ENCODE results near the gene HMGB4.

The HMGB4 gene

GRCh38 chr1:33875862-33876261, 12.0 kb downstream of the HMGB4 start:
- POLR2A ChIA-PET = no interaction called here
- DNase-seq (ENCODE audit: extremely low spot score) = no peak
- CTCF ChIA-PET = no interaction called here
- TF ChIP-seq LEF1 (IDR thresholded peaks at IDR 0.05; ENCODE audit: borderline replicate concordance) (no peak), SP1 (IDR thresholded peaks at IDR 0.05) (no peak), SUZ12 (IDR thresholded peaks at IDR 0.05) (no peak), TARDBP (IDR thresholded peaks at IDR 0.05) (no peak), CTBP1 (IDR thresholded peaks at IDR 0.05; ENCODE audit: borderline replicate concordance) (no peak), ARNT (IDR thresholded peaks at IDR 0.05) (no peak), FOXA1 (IDR thresholded peaks at IDR 0.05) (no peak), FOXK2 (IDR thresholded peaks at IDR 0.05) (no peak), L3MBTL2 (conservative IDR thresholded peaks at IDR 0.05) (no peak), ZNF384 (IDR thresholded peaks at IDR 0.05) (no peak), NFRKB (IDR thresholded peaks at IDR 0.05) (no peak), FOXM1 (IDR thresholded peaks at IDR 0.05; ENCODE audit: borderline replicate concordance) (no peak)
- TF ChIP-seq, protein P1, sequence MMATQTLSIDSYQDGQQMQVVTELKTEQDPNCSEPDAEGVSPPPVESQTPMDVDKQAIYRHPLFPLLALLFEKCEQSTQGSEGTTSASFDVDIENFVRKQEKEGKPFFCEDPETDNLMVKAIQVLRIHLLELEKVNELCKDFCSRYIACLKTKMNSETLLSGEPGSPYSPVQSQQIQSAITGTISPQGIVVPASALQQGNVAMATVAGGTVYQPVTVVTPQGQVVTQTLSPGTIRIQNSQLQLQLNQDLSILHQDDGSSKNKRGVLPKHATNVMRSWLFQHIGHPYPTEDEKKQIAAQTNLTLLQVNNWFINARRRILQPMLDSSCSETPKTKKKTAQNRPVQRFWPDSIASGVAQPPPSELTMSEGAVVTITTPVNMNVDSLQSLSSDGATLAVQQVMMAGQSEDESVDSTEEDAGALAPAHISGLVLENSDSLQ (IDR thresholded peaks at IDR 0.05) = no peak

DNA sequence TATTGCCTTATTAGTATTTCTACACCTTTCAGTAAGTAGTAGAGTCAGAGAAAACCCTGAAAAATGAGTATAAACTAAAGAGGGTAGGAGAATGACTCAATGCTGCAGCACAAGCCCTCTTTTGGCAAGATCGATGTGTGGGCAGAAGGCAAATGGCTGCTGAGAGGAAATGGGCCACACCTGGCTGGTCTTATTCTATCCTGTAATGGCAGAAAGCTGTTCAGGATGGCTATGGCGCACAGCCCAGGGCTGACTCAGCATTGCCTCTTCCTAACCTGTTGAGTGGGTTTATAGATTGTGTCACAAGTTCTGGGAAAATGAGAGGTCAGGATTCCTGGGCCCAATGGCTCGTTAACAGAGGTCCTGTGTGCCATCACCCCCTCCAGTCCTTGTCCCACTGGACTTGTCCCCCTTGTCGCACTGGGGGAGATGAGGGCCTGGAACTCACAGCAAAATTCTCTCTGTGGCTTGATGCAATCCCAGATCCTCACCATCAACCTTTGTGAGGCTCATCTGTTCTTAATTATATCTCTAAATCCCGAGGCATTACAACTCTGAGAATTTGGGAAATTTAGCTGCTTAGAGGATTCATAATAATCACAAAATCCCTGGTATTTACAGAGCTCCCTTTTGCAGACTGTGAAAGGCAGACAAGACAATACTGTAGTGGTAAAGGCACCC, 13.2 kb downstream of the HMGB4 start:
- DNase-seq (ENCODE audit: extremely low spot score) = no peak
- ChIA-PET POLR2A (no interaction called here), CTCF (no interaction called here)
- TF ChIP-seq CTBP1 (IDR thresholded peaks at IDR 0.05; ENCODE audit: borderline replicate concordance) = no peak
- TF ChIP-seq L3MBTL2 (conservative IDR thresholded peaks at IDR 0.05) = no peak
- TF ChIP-seq FOXM1 (IDR thresholded peaks at IDR 0.05; ENCODE audit: borderline replicate concordance) = no peak
- TF ChIP-seq HDGF (IDR thresholded peaks at IDR 0.05; ENCODE audit: borderline replicate concordance) = no peak
- TF ChIP-seq SUZ12 (IDR thresholded peaks at IDR 0.05) = no peak
- no peak for TF ChIP-seq TARDBP (IDR thresholded peaks at IDR 0.05)

DNA sequence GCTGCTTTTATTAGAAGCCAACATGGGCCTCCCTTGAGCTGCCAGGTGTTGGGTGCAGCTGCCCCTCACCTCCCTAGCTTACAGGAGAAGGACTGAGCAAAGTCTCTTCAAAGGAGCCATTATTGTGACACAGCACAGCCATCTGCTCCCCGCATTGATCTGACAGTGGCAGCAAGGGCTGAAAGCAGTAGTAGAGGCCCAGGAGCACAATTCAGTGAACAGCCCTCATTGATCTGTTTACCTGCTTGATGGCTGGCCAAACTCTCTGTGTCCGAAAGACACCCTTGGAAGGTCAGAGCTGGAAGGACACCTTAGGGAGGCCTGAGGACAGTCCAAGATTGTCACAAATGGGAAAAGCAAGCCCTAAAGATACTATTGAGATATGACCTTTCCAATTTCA, 14.5 kb downstream of the HMGB4 start:
- ChIA-PET POLR2A (no interaction called here), CTCF (no interaction called here)
- no peak for TF ChIP-seq ARNT (IDR thresholded peaks at IDR 0.05)
- no peak for TF ChIP-seq LEF1 (IDR thresholded peaks at IDR 0.05; ENCODE audit: borderline replicate concordance)
- no peak for TF ChIP-seq FOXK2 (IDR thresholded peaks at IDR 0.05)
- TF ChIP-seq HDGF (IDR thresholded peaks at IDR 0.05; ENCODE audit: borderline replicate concordance) = no peak
- TF ChIP-seq FOXA1 (IDR thresholded peaks at IDR 0.05) = no peak
- no peak for TF ChIP-seq TARDBP (IDR thresholded peaks at IDR 0.05)
- DNase-seq (ENCODE audit: extremely low spot score) = no peak

DNA sequence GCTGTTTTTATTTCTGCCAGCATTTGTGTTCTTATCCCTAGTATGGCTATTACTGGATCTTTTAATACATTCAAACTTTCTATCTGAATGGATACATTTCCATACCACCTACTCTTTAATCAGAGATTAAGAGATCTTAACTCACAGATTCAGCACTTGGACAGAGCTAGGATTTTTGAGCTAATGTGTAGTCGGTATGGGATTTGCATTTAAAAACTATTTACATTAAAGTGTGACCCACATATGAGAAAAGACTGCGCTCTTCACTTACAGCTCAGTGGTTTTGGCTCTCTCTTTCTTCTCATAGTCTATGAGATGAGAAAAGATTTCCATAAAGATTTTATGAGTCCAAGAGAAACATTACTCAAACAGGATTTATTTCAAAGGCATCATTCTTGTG, 16.4 kb downstream of the HMGB4 start:
- TF ChIP-seq LEF1 (IDR thresholded peaks at IDR 0.05; ENCODE audit: borderline replicate concordance) (no peak), SUZ12 (IDR thresholded peaks at IDR 0.05) (no peak), NFRKB (IDR thresholded peaks at IDR 0.05) (no peak), ZNF384 (IDR thresholded peaks at IDR 0.05) (no peak), L3MBTL2 (conservative IDR thresholded peaks at IDR 0.05) (no peak)
- TF ChIP-seq, protein P1 (IDR thresholded peaks at IDR 0.05) = no peak

GRCh38 chr1:33886496-33886895, 22.6 kb downstream of the HMGB4 start:
- ChIA-PET POLR2A (no interaction called here), CTCF (no interaction called here)
- TF ChIP-seq L3MBTL2 (conservative IDR thresholded peaks at IDR 0.05) (no peak), CTBP1 (IDR thresholded peaks at IDR 0.05; ENCODE audit: borderline replicate concordance) (no peak)
- DNase-seq (ENCODE audit: extremely low spot score) = no peak

More for the DNA sequence above, 16.4 kb downstream of the HMGB4 start:
- CTCF ChIA-PET = no interaction called here
- no peak for DNase-seq (ENCODE audit: extremely low spot score)
- POLR2A ChIA-PET = no interaction called here

DNA sequence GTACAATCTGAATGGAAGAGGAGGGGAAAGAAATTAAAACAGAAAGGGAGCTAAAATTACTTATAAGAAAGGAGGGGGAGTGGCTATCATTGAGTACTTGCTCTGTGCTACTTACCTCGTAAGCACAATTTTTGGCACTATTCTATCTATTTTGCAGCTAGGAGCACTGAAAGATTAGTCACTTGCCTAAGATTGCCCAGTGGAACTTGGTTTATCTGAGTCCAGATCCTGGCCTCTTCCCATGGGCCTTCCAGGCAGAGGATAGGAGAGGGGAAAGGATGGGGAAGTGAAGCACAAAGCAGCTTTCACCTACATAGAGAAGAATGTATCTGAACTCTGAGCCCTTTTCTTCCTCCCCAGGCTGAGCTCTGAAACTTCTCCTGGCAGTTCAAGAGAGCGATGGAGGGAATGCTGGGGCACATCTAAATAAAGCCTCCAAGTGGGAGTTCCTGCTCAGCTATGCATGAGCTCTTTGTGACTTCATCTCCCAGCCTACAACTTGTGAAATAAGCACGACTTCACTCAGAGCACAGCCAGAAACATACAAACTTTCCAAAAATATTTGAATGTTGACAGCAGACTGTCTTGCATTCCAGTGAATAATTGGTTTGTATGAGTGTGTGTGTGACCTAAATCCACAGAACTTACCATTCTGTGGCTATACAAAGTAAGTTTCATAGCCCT, 29.4 kb downstream of the HMGB4 start:
- TF ChIP-seq SP1 (IDR thresholded peaks at IDR 0.05) (no peak), LEF1 (IDR thresholded peaks at IDR 0.05; ENCODE audit: borderline replicate concordance) (no peak), FOXK2 (IDR thresholded peaks at IDR 0.05) (no peak), TARDBP (IDR thresholded peaks at IDR 0.05) (no peak), SUZ12 (IDR thresholded peaks at IDR 0.05) (no peak), CTBP1 (IDR thresholded peaks at IDR 0.05; ENCODE audit: borderline replicate concordance) (no peak), FOXM1 (IDR thresholded peaks at IDR 0.05; ENCODE audit: borderline replicate concordance) (no peak), ELF4 (IDR thresholded peaks at IDR 0.05) (no peak), HDGF (IDR thresholded peaks at IDR 0.05; ENCODE audit: borderline replicate concordance) (no peak), ZNF384 (IDR thresholded peaks at IDR 0.05) (no peak), L3MBTL2 (conservative IDR thresholded peaks at IDR 0.05) (no peak), FOXA1 (IDR thresholded peaks at IDR 0.05) (no peak), NFRKB (IDR thresholded peaks at IDR 0.05) (no peak), ARNT (IDR thresholded peaks at IDR 0.05) (no peak), BHLHE40 (IDR thresholded peaks at IDR 0.05; ENCODE audit: borderline replicate concordance) (no peak)
- TF ChIP-seq, protein P1 (IDR thresholded peaks at IDR 0.05) = no peak
- CTCF ChIA-PET = no interaction called here
- POLR2A ChIA-PET = no interaction called here
- DNase-seq (ENCODE audit: extremely low spot score) = no peak

Data from HEK293T (cell line).